HFFc6 (cell line): ENCODE measurements around the gene CHN1. TPM values are rescaled to one million over a fixed set of nuclear protein-coding genes. Genes with fewer than 3 reads are reported as not detected.
A peak's percentile ranks its signal among the peaks of the same experiment; 100 is the strongest.

Experiments
- DNase-seq: peaks from one replicate; pipeline ENCODE4 v3.0.0-alpha.2; 2018
- H3K27ac Mint-ChIP-seq: 2 replicates; pipeline ENCODE4 v1.8.0; 2020; ENCODE audit warnings: mild to moderate bottlenecking, mixed read lengths
- H3K27me3 Mint-ChIP-seq: 2 replicates; pipeline ENCODE4 v1.8.0; 2021; ENCODE audit warnings: mild to moderate bottlenecking, moderate library complexity, mixed read lengths; ENCODE audit not compliant: insufficient read depth
- H3K36me3 Mint-ChIP-seq: 2 replicates; pipeline ENCODE4 v1.8.0; 2021; ENCODE audit warnings: low read depth, mixed read lengths
- H3K4me1 Mint-ChIP-seq: 2 replicates; pipeline ENCODE4 v1.8.0; 2020; ENCODE audit warnings: low read depth, mixed read lengths
- H3K4me3 Mint-ChIP-seq: 2 replicates; pipeline ENCODE4 v1.8.0; 2020; ENCODE audit warnings: mild to moderate bottlenecking, moderate library complexity, mixed read lengths
- H3K9me3 Mint-ChIP-seq: 2 replicates; pipeline ENCODE4 v1.8.0; 2020; ENCODE audit warnings: mild to moderate bottlenecking, mixed read lengths
- CTCF ChIP-seq: fragments of 200-600 bp; sonication (generic); IDR thresholded peaks from 2 replicates; pipeline ENCODE4 v1.5.0; 2021; ENCODE audit warnings: antibody characterized with exemption, mild to moderate bottlenecking
- total RNA-seq, 6 experiments: library from RNA; stranded (reverse); fragmentation: NEBNext Ultra II Directional; extraction: Animal tissue kit (Norgen Biotek cat#: 25700); gene quantifications; 2 replicates in 1 of 6; 3 replicates in 5 of 6; pipeline ENCODE4 v1.2.3, GENCODE V29; 2021

Gene CHN1
- total RNA-seq, 6 experiments from 2014 or later: 85.5 to 104 (median 97.2) TPM

- Mint-ChIP-seq H3K36me3 (no peaks in the 10 kb centered on the region), H3K27ac (no peak overlapping the region), H3K4me1 (peaks cover 17% of the 10 kb centered on the region), H3K27me3 (no peaks in the 10 kb centered on the region; the same call in none of the 2 replicates), H3K4me3 (no peak overlapping the region), H3K9me3 (no peaks in the 10 kb centered on the region)
- no peak for TF ChIP-seq CTCF
- no peak for DNase-seq
Observed at GRCh38 chr2:175007510-175007909, 2.3 kb upstream of the CHN1 start.

DNA sequence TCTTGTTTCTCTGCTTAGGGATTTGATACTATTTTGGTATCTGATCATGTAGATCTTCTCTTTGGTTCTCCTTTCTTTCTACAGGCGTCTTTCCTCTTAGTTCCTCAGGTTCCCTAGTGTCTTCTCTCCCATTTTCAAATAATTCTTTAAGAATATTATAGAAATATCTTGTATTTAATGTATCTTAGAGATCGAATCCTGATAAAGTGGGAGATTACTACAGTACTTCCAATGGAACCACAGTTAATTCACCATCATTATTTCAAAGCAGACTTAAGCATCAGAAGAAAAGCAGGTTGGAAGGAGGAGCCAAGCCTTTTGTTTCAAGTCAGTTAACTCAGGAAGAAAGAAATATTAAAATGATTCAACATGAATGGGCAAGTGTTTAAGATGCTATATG, 1.1 kb upstream of the CHN1 start:
- no peaks in the 10 kb centered on the region; the same call in none of the 2 replicates for H3K27me3 Mint-ChIP-seq
- H3K36me3 Mint-ChIP-seq: no peaks in the 10 kb centered on the region
- no peak overlapping the region for H3K27ac Mint-ChIP-seq
- H3K9me3 Mint-ChIP-seq: no peaks in the 10 kb centered on the region
- H3K4me1 Mint-ChIP-seq: peaks cover 14% of the 10 kb centered on the region
- no peak for DNase-seq
- TF ChIP-seq CTCF: no peak
- H3K4me3 Mint-ChIP-seq: peak overlapping the region; percentile 86; the same call in 1 of the 2 replicates

GRCh38 chr2:175005733-175006264, 618 bp upstream of the CHN1 start:
- no peaks in the 10 kb centered on the region for H3K9me3 Mint-ChIP-seq
- H3K36me3 Mint-ChIP-seq: no peaks in the 10 kb centered on the region
- no peak for DNase-seq
- no peak for TF ChIP-seq CTCF
- H3K4me3 Mint-ChIP-seq: peak overlapping the region; percentile 86
- H3K4me1 Mint-ChIP-seq: peaks cover 14% of the 10 kb centered on the region
- peak overlapping the region; percentile 69 for H3K27ac Mint-ChIP-seq
- no peaks in the 10 kb centered on the region; the same call in none of the 2 replicates for H3K27me3 Mint-ChIP-seq

- no peak for DNase-seq
- Mint-ChIP-seq H3K4me1 (peaks cover 14% of the 10 kb centered on the region), H3K9me3 (no peaks in the 10 kb centered on the region), H3K4me3 (peak overlapping the region; percentile 90), H3K27me3 (no peaks in the 10 kb centered on the region; the same call in none of the 2 replicates), H3K27ac (peak overlapping the region; percentile 58; the same call in 1 of the 2 replicates), H3K36me3 (no peaks in the 10 kb centered on the region)
- TF ChIP-seq CTCF: no peak
Observed at GRCh38 chr2:175004730-175004979, 526 bp downstream of the CHN1 start.

GRCh38 chr2:175003875-175004729, 1.1 kb downstream of the CHN1 start:
- Mint-ChIP-seq H3K9me3 (no peaks in the 10 kb centered on the region), H3K4me3 (peak overlapping the region; percentile 90), H3K27ac (peak overlapping the region; percentile 58; the same call in 1 of the 2 replicates), H3K4me1 (peaks cover 14% of the 10 kb centered on the region), H3K36me3 (no peaks in the 10 kb centered on the region), H3K27me3 (no peaks in the 10 kb centered on the region; the same call in none of the 2 replicates)
- no peak for TF ChIP-seq CTCF
- DNase-seq: peak; percentile 3
